ENCODE data around the gene COTL1. TPM values are rescaled to one million over a fixed set of nuclear protein-coding genes. Genes with fewer than 3 reads are reported as not detected.

COTL1 gene
- polyA plus RNA-seq, 2 of the 4 experiments (the other 2 are of a cell fraction) = 89.7 to 372 TPM

DNA sequence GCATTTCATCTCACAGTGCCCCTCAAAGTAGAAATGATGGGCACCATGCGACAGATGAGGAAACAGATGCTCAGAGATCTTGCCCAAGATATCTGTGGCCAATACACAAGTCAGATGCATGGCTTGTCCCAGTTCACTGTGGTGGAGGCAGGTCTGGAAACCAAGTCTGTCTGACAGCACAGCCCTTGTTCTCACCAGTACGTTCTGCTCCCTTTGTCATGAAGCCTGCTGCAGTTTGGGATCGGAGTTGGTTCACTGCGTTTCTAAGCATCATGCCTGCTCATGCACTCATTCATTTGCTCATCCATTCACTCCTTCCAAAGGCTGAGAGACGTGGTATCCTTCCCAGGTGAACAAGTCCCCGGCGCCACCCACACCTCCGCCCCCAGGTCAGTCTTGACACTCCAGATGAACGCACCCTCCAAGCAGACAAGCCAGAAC lies 86.2 kb downstream of the COTL1 start:
- ChIA-PET POLR2A (interaction anchor here (0.9 kb wide), 1 partner anchor 27 kb away, joined by 3 read pairs; the partner anchor contains the start of gene MEAK7), CTCF (interaction anchor here (1.4 to 2.9 kb wide), 4 partner anchors 11 to 91 kb away, joined by 4 to 17 read pairs (median 8); no protein-coding TSS in a partner anchor)
- ATAC-seq (no peak; a peak in 1 of 6 replicates), DNase-seq (ENCODE audit: low read depth in 1 of 2, low spot score in 1 of 2) (no peak), FAIRE-seq (no peak)
- Histone ChIP-seq H3K4me2 (peak overlapping the region; percentile 52), H3K27ac (peak overlapping the region; percentile 39 to 80), H3K9me3 (peaks cover 12% of the 10 kb centered on the region; the same call in 1 of the 3 replicates), H3K4me1 (peaks cover 21% of the 10 kb centered on the region), H3K4me3 (no peak overlapping the region)
- TF ChIP-seq ATOH8 (CRISPR knock-in tag; IDR thresholded peaks at IDR 0.05; ENCODE audit: low read depth) (no peak), FOXS1 (CRISPR knock-in tag; IDR thresholded peaks at IDR 0.05) (no peak)
- whole genome bisulfite sequencing (ENCODE audit: missing lambda C conversion rate) = 90% methylated on average over 9 of the region's 9 CpGs

- Histone ChIP-seq H3K9me3 (peaks cover 12% of the 10 kb centered on the region; the same call in 1 of the 3 replicates), H3K4me2 (no peak overlapping the region), H3K4me3 (no peak overlapping the region), H3K27ac (peak overlapping the region in 1 of 2 experiments; percentile 80; a peak in 2 of 6 replicates), H3K4me1 (peaks cover 21% of the 10 kb centered on the region)
- TF ChIP-seq TFCP2L1 (CRISPR knock-in tag; IDR thresholded peaks at IDR 0.05) (no peak), EHF (CRISPR knock-in tag; IDR thresholded peaks at IDR 0.05) (no peak), ZSCAN20 (CRISPR knock-in tag; IDR thresholded peaks at IDR 0.05) (no peak), HDAC2 (IDR thresholded peaks at IDR 0.05) (no peak), FOXS1 (CRISPR knock-in tag; IDR thresholded peaks at IDR 0.05) (no peak), NFE2L2 (conservative IDR thresholded peaks at IDR 0.05; ENCODE audit: low read length) (no peak), SMC3 (IDR thresholded peaks at IDR 0.05) (no peak), CBX8 (IDR thresholded peaks at IDR 0.05) (no peak), RCOR1 (IDR thresholded peaks at IDR 0.05; ENCODE audit: low read depth, low read length) (no peak), BCL3 (IDR thresholded peaks at IDR 0.05) (no peak), JUNB (IDR thresholded peaks at IDR 0.05) (no peak), CHD4 (IDR thresholded peaks at IDR 0.05; ENCODE audit: borderline replicate concordance) (no peak)
- ChIA-PET CTCF (interaction anchor here (1.4 to 4.1 kb wide), 4 partner anchors 10 to 196 kb away, joined by 3 to 13 read pairs (median 10); no protein-coding TSS in a partner anchor), POLR2A (no interaction called here)
- ATAC-seq (no peak), DNase-seq (ENCODE audit: low read depth in 1 of 2, low spot score in 1 of 2) (no peak), FAIRE-seq (no peak)
- WGBS (ENCODE audit: missing lambda C conversion rate) = 86% methylated on average over 5 of the region's 5 CpGs
These were observed 87.3 kb downstream of the COTL1 start for GRCh38 chr16:84530590-84530989.

DNA sequence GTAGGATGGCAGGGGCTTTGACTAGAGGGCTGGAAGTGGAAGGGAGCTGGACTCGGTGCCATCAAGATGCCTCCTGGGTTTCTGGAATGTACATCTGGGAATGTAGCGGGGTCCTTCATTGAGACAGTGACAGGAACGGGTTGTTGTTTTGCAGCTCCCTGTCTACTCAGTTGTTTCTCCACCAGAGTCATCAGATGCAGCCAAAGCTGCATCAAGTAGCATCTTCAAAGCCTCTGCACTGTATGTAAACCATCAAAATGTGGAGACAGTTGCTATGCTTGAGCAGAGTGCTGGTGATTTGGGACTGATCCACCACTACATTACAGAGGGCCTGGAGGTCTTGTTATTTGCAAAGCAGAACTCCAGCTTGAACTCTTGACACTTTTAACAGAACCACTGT lies 88.3 kb downstream of the COTL1 start:
- ChIA-PET POLR2A (interaction anchor here (0.6 kb wide), 1 partner anchor 19 kb away, joined by 3 read pairs; no protein-coding TSS in a partner anchor), CTCF (interaction anchor here (0.9 to 14.5 kb wide), 9 partner anchors 9 to 197 kb away, joined by 3 to 115 read pairs (median 9); partner anchors contain the start of gene MEAK7)
- no peak for ATAC-seq
- Histone ChIP-seq H3K4me1 (peaks cover 21% of the 10 kb centered on the region), H3K4me2 (no peak overlapping the region), H3K4me3 (no peak overlapping the region), H3K9me3 (peaks cover 12% of the 10 kb centered on the region; the same call in 1 of the 3 replicates), H3K27ac (no peak overlapping the region)
- 93% methylated on average over 3 of the region's 3 CpGs for WGBS (ENCODE audit: missing lambda C conversion rate)
- no peak for FAIRE-seq
- TF ChIP-seq, protein P1, sequence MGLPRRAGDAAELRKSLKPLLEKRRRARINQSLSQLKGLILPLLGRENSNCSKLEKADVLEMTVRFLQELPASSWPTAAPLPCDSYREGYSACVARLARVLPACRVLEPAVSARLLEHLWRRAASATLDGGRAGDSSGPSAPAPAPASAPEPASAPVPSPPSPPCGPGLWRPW (IDR thresholded peaks at IDR 0.05) = no peak
- no peak for DNase-seq (ENCODE audit: low read depth in 1 of 2, low spot score in 1 of 2)

GRCh38 chr16:84528322-84528721 lies 89.6 kb downstream of the COTL1 start:
- FAIRE-seq = no peak
- TF ChIP-seq ZC3H11A (IDR thresholded peaks at IDR 0.05) (no peak), JUN (IDR thresholded peaks at IDR 0.05) (no peak), HOXB13 (CRISPR knock-in tag; IDR thresholded peaks at IDR 0.05; ENCODE audit: low read depth) (no peak), HEYL (CRISPR knock-in tag; IDR thresholded peaks at IDR 0.05) (no peak)
- no peak overlapping the region for H3K4me3 ChIP-seq
- H3K27ac ChIP-seq = no peak overlapping the region
- ATAC-seq = no peak
- H3K4me2 ChIP-seq = no peak overlapping the region
- peaks cover 12% of the 10 kb centered on the region; the same call in 1 of the 3 replicates for H3K9me3 ChIP-seq
- DNase-seq (ENCODE audit: low read depth in 1 of 2, low spot score in 1 of 2) = no peak
- H3K4me1 ChIP-seq = peaks cover 21% of the 10 kb centered on the region
- 81% methylated on average over 6 of the region's 6 CpGs for WGBS (ENCODE audit: missing lambda C conversion rate)
- ChIA-PET POLR2A (no interaction called here), CTCF (interaction anchor here (0.7 to 14.5 kb wide), 8 partner anchors 9 to 198 kb away, joined by 3 to 115 read pairs (median 8); partner anchors contain the start of gene MEAK7)

All from A549 (cell line).